ENCODE data around the gene HAUS6.

DNA sequence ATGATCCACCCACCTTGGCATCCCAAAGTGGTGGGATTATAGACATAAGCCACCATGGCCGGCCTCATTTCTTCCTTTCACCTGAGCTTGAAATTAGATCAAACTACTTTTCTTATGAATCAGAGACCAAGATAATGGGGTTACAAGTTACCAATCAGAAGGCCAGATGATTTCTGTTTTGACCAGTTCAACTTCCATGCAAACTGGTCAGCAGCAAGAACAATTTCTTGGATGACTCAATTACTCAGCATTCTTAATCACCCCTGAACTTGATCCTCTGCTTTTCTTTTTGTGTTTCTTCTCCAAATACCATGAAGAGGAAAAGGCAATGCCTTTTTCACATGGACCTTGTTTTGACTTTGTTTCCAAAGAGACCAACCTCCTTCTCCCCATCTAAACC, 34.6 kb upstream of the HAUS6 start:
- TF ChIP-seq, protein P1, sequence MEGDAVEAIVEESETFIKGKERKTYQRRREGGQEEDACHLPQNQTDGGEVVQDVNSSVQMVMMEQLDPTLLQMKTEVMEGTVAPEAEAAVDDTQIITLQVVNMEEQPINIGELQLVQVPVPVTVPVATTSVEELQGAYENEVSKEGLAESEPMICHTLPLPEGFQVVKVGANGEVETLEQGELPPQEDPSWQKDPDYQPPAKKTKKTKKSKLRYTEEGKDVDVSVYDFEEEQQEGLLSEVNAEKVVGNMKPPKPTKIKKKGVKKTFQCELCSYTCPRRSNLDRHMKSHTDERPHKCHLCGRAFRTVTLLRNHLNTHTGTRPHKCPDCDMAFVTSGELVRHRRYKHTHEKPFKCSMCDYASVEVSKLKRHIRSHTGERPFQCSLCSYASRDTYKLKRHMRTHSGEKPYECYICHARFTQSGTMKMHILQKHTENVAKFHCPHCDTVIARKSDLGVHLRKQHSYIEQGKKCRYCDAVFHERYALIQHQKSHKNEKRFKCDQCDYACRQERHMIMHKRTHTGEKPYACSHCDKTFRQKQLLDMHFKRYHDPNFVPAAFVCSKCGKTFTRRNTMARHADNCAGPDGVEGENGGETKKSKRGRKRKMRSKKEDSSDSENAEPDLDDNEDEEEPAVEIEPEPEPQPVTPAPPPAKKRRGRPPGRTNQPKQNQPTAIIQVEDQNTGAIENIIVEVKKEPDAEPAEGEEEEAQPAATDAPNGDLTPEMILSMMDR (IDR thresholded peaks at IDR 0.05; ENCODE audit: insufficient read depth, low read length) = no peak
- TF ChIP-seq POLR2AphosphoS5 (IDR thresholded peaks at IDR 0.05; ENCODE audit: low read depth) (no peak), GABPA (IDR thresholded peaks at IDR 0.05; ENCODE audit: low read depth) (no peak)
- TF ChIP-seq, protein P2, sequence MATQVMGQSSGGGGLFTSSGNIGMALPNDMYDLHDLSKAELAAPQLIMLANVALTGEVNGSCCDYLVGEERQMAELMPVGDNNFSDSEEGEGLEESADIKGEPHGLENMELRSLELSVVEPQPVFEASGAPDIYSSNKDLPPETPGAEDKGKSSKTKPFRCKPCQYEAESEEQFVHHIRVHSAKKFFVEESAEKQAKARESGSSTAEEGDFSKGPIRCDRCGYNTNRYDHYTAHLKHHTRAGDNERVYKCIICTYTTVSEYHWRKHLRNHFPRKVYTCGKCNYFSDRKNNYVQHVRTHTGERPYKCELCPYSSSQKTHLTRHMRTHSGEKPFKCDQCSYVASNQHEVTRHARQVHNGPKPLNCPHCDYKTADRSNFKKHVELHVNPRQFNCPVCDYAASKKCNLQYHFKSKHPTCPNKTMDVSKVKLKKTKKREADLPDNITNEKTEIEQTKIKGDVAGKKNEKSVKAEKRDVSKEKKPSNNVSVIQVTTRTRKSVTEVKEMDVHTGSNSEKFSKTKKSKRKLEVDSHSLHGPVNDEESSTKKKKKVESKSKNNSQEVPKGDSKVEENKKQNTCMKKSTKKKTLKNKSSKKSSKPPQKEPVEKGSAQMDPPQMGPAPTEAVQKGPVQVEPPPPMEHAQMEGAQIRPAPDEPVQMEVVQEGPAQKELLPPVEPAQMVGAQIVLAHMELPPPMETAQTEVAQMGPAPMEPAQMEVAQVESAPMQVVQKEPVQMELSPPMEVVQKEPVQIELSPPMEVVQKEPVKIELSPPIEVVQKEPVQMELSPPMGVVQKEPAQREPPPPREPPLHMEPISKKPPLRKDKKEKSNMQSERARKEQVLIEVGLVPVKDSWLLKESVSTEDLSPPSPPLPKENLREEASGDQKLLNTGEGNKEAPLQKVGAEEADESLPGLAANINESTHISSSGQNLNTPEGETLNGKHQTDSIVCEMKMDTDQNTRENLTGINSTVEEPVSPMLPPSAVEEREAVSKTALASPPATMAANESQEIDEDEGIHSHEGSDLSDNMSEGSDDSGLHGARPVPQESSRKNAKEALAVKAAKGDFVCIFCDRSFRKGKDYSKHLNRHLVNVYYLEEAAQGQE (IDR thresholded peaks at IDR 0.05; ENCODE audit: insufficient replicate concordance, low read depth) = no peak
